K562 (cell line): ENCODE data around the gene RITA1. TPM values are rescaled to one million over a fixed set of nuclear protein-coding genes. Genes with fewer than 3 reads are reported as not detected.

ENCODE experiments used
- CCNT2 ChIP-seq: IDR thresholded peaks from 2 replicates; pipeline ENCODE4 v1.6.1; 2011; ENCODE audit warnings: borderline replicate concordance, low read depth, mild to moderate bottlenecking, moderate library complexity, mixed read lengths, low read length; ENCODE audit not compliant: insufficient read length; ENCODE audit errors: extremely low read depth
- EP400 ChIP-seq: fragments of 450-650 bp; IDR thresholded peaks from 2 replicates; pipeline ENCODE4 v1.6.1; 2017; ENCODE audit warnings: antibody characterized with exemption, mild to moderate bottlenecking, moderate library complexity
- ETV1 ChIP-seq: fragments of 450-650 bp; conservative IDR thresholded peaks from 2 replicates; pipeline ENCODE4 v1.6.1; 2016; ENCODE audit warnings: missing genetic modification characterization, control low read depth, low read depth, missing compliant biosample characterization
- FOXA3 ChIP-seq, 2 experiments: fragments of 450-650 bp in 1 of 2; sonication (generic) in 1 of 2; formaldehyde crosslinking; IDR thresholded peaks in 1 of 2; conservative IDR thresholded peaks in 1 of 2; 2 replicates each; pipeline versions ENCODE4 v1.4.0 to v1.8.0; 2020 to 2022; ENCODE audit warnings: mild to moderate bottlenecking in 2 of 2, missing genetic modification reagents in 1 of 2
- FOXK1 ChIP-seq: sonication (generic); formaldehyde crosslinking; IDR thresholded peaks from 2 replicates; pipeline ENCODE4 v1.8.0; 2022; ENCODE audit warnings: missing genetic modification reagents, mild to moderate bottlenecking, borderline replicate concordance
- HLTF ChIP-seq: fragments of 450-650 bp; IDR thresholded peaks from 2 replicates; pipeline ENCODE4 v1.6.1; 2016
- KLF1 ChIP-seq: fragments of 450-650 bp; IDR thresholded peaks from 2 replicates; pipeline ENCODE4 v1.6.1; 2016; ENCODE audit warnings: missing genetic modification characterization, missing compliant biosample characterization
- MEIS2 ChIP-seq: fragments of 450-650 bp; IDR thresholded peaks from 2 replicates; pipeline ENCODE4 v1.6.1; 2014; ENCODE audit warnings: mild to moderate bottlenecking; ENCODE audit not compliant: partially characterized antibody
- MITF ChIP-seq: IDR thresholded peaks from 2 replicates; pipeline ENCODE4 v1.6.1; 2014; ENCODE audit warnings: antibody characterized with exemption
- MLLT1 ChIP-seq, 2 experiments: fragments of 450-650 bp; IDR thresholded peaks; 2 replicates each; pipeline ENCODE4 v1.6.1; 2016
- NFXL1 ChIP-seq: fragments of 450-650 bp; formaldehyde crosslinking; IDR thresholded peaks from 2 replicates; pipeline ENCODE4 v1.4.0; 2021; ENCODE audit warnings: mild to moderate bottlenecking
- NR1H2 ChIP-seq: sonication (generic); formaldehyde crosslinking; IDR thresholded peaks from 2 replicates; pipeline ENCODE4 v1.4.0; 2020; ENCODE audit warnings: mild to moderate bottlenecking, missing genetic modification reagents
- NUFIP1 ChIP-seq: fragments of 450-650 bp; IDR thresholded peaks from 2 replicates; pipeline ENCODE4 v1.6.1; 2018; ENCODE audit not compliant: partially characterized antibody
- PHF21A ChIP-seq: fragments of 450-650 bp; IDR thresholded peaks from 2 replicates; pipeline ENCODE4 v1.6.1; 2017; ENCODE audit warnings: low read depth, borderline replicate concordance
- PHTF2 ChIP-seq: fragments of 250-450 bp; sonication (Bioruptor Pico); IDR thresholded peaks from 2 replicates; pipeline ENCODE4 v1.5.0; 2021; ENCODE audit warnings: mild to moderate bottlenecking
- RBM34 ChIP-seq: fragments of 200-400 bp; formaldehyde crosslinking; IDR thresholded peaks from 2 replicates; pipeline ENCODE4 v1.6.1; 2018; ENCODE audit warnings: low read length, borderline replicate concordance; ENCODE audit not compliant: insufficient read depth
- RFX5 ChIP-seq: IDR thresholded peaks from 2 replicates; pipeline ENCODE4 v1.6.1; 2011; ENCODE audit warnings: low read depth, mild to moderate bottlenecking, improper control_type of control experiment, low read length
- SIN3A ChIP-seq, 2 experiments: fragments of 150-350 bp in 1 of 2; IDR thresholded peaks; 2 replicates each; pipeline ENCODE4 v1.6.1; 2011 to 2016; ENCODE audit warnings: borderline replicate concordance in 2 of 2, low read depth in 2 of 2, low read length in 2 of 2, mild to moderate bottlenecking in 2 of 2, moderate library complexity in 2 of 2; ENCODE audit not compliant: control insufficient read depth in 1 of 2
- SMARCC2 ChIP-seq: fragments of 450-650 bp; IDR thresholded peaks from 2 replicates; pipeline ENCODE4 v1.6.1; 2017; ENCODE audit warnings: antibody characterized with exemption, moderate library complexity, mild to moderate bottlenecking, low read depth
- SNIP1 ChIP-seq: fragments of 450-650 bp; IDR thresholded peaks from 2 replicates; pipeline ENCODE4 v1.7.1; 2017; ENCODE audit warnings: low read depth, mild to moderate bottlenecking
- TCF3 ChIP-seq: sonication (generic); formaldehyde crosslinking; IDR thresholded peaks from 2 replicates; pipeline ENCODE4 v1.4.0; 2020; ENCODE audit warnings: mild to moderate bottlenecking, missing genetic modification reagents
- U2AF2 ChIP-seq: fragments of 200-400 bp; formaldehyde crosslinking; optimal IDR thresholded peaks from 2 replicates; pipeline ENCODE3; 2017; ENCODE audit warnings: low read depth, mild to moderate bottlenecking, low read length
- ZKSCAN8 ChIP-seq: fragments of 200-800 bp; sonication (Bioruptor generic); IDR thresholded peaks from 2 replicates; pipeline ENCODE4 v1.6.1; 2016; ENCODE audit warnings: missing genetic modification characterization, missing compliant biosample characterization
- ZNF175 ChIP-seq: fragments of 200-800 bp; sonication (Bioruptor generic); IDR thresholded peaks from 2 replicates; pipeline ENCODE4 v1.6.1; 2016; ENCODE audit warnings: low read depth, mild to moderate bottlenecking, missing genetic modification characterization, missing compliant biosample characterization
- ZNF212 ChIP-seq: fragments of 450-650 bp; formaldehyde crosslinking; IDR thresholded peaks from 2 replicates; pipeline ENCODE4 v1.4.0; 2020; ENCODE audit warnings: mild to moderate bottlenecking
- ZNF324 ChIP-seq: fragments of 250-450 bp; sonication (Bioruptor Pico); IDR thresholded peaks from 2 replicates; pipeline ENCODE4 v1.4.0; 2020; ENCODE audit warnings: mild to moderate bottlenecking
- ZNF384 ChIP-seq: IDR thresholded peaks from 2 replicates; pipeline ENCODE4 v1.6.1; 2012; ENCODE audit warnings: low read depth, low read length, improper control_type of control experiment
- ZNF551 ChIP-seq: fragments of 250-450 bp; sonication (Bioruptor Pico); IDR thresholded peaks from 2 replicates; pipeline ENCODE4 v1.5.0; 2021; ENCODE audit warnings: mild to moderate bottlenecking, moderate library complexity
- polyA plus RNA-seq, 8 experiments: library from polyadenylated mRNA; depleted of rRNA in 4 of 8; stranded (reverse) in 5 of 8; unstranded in 3 of 8; fragments of >200 nt; fragmentation: Nextera tagmentation in 2 of 8; fragmentation: Illumina TruSeq in 1 of 8; extraction: Ambion mirVana in 2 of 8; extraction: Trizol in 1 of 8; gene quantifications; 2 replicates each; pipeline versions ENCODE4 v1.2.1 to v1.2.3, GENCODE V29; 2011 to 2014; ENCODE audit warnings: inconsistent platforms in 1 of 8, missing spikeins in 1 of 8
- total RNA-seq, 7 experiments: library from RNA; depleted of rRNA in 6 of 7; stranded (reverse); fragments of >200 nt in 6 of 7; fragmentation: Illumina TruSeq in 2 of 7; extraction: Trizol in 2 of 7; gene quantifications; 2 replicates each; pipeline versions ENCODE4 v1.2.1 to v1.2.3, GENCODE V29; 2011 to 2021; ENCODE audit warnings: low replicate concordance in 1 of 7

Gene RITA1
- total and polyA plus RNA-seq, 9 of the 15 experiments (the other 6 are each of a cell fraction or from before 2014, with no cell fraction given): 2.8 to 40.4 (median 18.0) TPM

- TF ChIP-seq CCNT2: no peak
- TF ChIP-seq PHTF2 (CRISPR knock-in tag): no peak
- TF ChIP-seq EP400: no peak
- TF ChIP-seq PHF21A: peak; percentile 78; the same call in 1 of the 2 replicates
- no peak for TF ChIP-seq HLTF
- no peak for TF ChIP-seq ZNF551 (CRISPR knock-in tag)
- peak; percentile 62 for TF ChIP-seq MEIS2
- TF ChIP-seq MITF: no peak
- no peak for TF ChIP-seq KLF1 (tag)
- no peak for TF ChIP-seq NUFIP1
- no peak for TF ChIP-seq ZNF324 (CRISPR knock-in tag)
- no peak for TF ChIP-seq NFXL1 (CRISPR knock-in tag)
- no peak for TF ChIP-seq ZNF175 (CRISPR knock-in tag)
- TF ChIP-seq TCF3 (CRISPR knock-in tag): no peak
- no peak for TF ChIP-seq SNIP1
- 0 out of 2 replicates have a peak, but pooled peaks have one; percentile 27 for TF ChIP-seq SMARCC2
- TF ChIP-seq SIN3A (IDR thresholded peaks at IDR 0.05; ENCODE audit: borderline replicate concordance in 2 of 2, control insufficient read depth in 1 of 2, low read depth in 2 of 2, low read length in 2 of 2): no peak
- TF ChIP-seq ZNF384: peak; percentile 25; the same call in 1 of the 2 replicates
- TF ChIP-seq NR1H2 (CRISPR knock-in tag): no peak
- no peak for TF ChIP-seq U2AF2
- TF ChIP-seq ZNF212 (CRISPR knock-in tag): no peak
- no peak for TF ChIP-seq ETV1 (tag)
- TF ChIP-seq FOXK1 (CRISPR knock-in tag): no peak
- TF ChIP-seq FOXA3 (CRISPR knock-in tag; conservative IDR thresholded peaks at IDR 0.05 in 1 of 2, IDR thresholded peaks at IDR 0.05 in 1 of 2): peak in 1 of 2 experiments; percentile 76; a peak in 2 of 4 replicates
- no peak for TF ChIP-seq RFX5
- no peak for TF ChIP-seq MLLT1 (IDR thresholded peaks at IDR 0.05)
- TF ChIP-seq RBM34: no peak
- no peak for TF ChIP-seq ZKSCAN8 (CRISPR knock-in tag)
These were observed 37.4 kb downstream of the RITA1 start (continued) for GRCh38 chr12:113222730-113223531.
